Calu3 (cell line): Measurements from ENCODE around the gene APOL6. TPM values are rescaled to one million over a fixed set of nuclear protein-coding genes. Genes with fewer than 3 reads are reported as not detected.

Experiments
- BruUV-seq: library from RNA; stranded (reverse); fragments of 400-500 nt; replicated peaks from 2 replicates; lab custom pipeline; 2021; lab: Mats Ljungman, UMichigan
- CTCF ChIA-PET: fragments of 300-600 bp; sonication (Branson Sonifier 250); formaldehyde crosslinking; loops from one replicate; lab custom pipeline; 2022; ENCODE audit warnings: antibody characterized with exemption; lab: Charles Lee
- DNase-seq: peaks from one replicate; pipeline ENCODE4 v3.0.0; 2022
- H3K27ac Mint-ChIP-seq: one replicate; pipeline ENCODE4 v1.8.0; 2022; ENCODE audit warnings: mixed read lengths; ENCODE audit not compliant: unreplicated experiment
- H3K27me3 Mint-ChIP-seq: one replicate; pipeline ENCODE4 v1.8.0; 2022; ENCODE audit warnings: mixed read lengths; ENCODE audit not compliant: unreplicated experiment
- H3K36me3 Mint-ChIP-seq: one replicate; pipeline ENCODE4 v1.8.0; 2022; ENCODE audit warnings: mild to moderate bottlenecking, moderate library complexity, mixed read lengths; ENCODE audit not compliant: insufficient read depth, unreplicated experiment
- H3K4me1 Mint-ChIP-seq: one replicate; pipeline ENCODE4 v1.8.0; 2022; ENCODE audit warnings: mild to moderate bottlenecking, low read depth, mixed read lengths; ENCODE audit not compliant: unreplicated experiment
- H3K4me3 Mint-ChIP-seq: one replicate; pipeline ENCODE4 v1.8.0; 2022; ENCODE audit warnings: mild to moderate bottlenecking, low read depth, moderate library complexity, mixed read lengths; ENCODE audit not compliant: unreplicated experiment
- H3K9me3 Mint-ChIP-seq: one replicate; pipeline ENCODE4 v1.8.0; 2022; ENCODE audit warnings: low read depth, mixed read lengths; ENCODE audit not compliant: unreplicated experiment
- intact Hi-C: fragments of 100-400 bp; cut with micrococcal nuclease; formaldehyde crosslinking; loops from one replicate; pipeline ENCODE4 v1.10.0; 2022; ENCODE audit not compliant: unreplicated experiment
- total RNA-seq: library from RNA; stranded (reverse); gene quantifications from 2 replicates; pipeline ENCODE4 v1.2.3, GENCODE V29; 2022
- TF ChIP-seq, protein P1 (sequence below): fragments of 200-600 bp; IDR thresholded peaks from one replicate; pipeline ENCODE4 v1.8.0; 2022; ENCODE audit warnings: antibody characterized with exemption; ENCODE audit not compliant: unreplicated experiment

APOL6 gene
- total RNA-seq, 1 experiment from 2014 or later, result 24.0 TPM

DNA sequence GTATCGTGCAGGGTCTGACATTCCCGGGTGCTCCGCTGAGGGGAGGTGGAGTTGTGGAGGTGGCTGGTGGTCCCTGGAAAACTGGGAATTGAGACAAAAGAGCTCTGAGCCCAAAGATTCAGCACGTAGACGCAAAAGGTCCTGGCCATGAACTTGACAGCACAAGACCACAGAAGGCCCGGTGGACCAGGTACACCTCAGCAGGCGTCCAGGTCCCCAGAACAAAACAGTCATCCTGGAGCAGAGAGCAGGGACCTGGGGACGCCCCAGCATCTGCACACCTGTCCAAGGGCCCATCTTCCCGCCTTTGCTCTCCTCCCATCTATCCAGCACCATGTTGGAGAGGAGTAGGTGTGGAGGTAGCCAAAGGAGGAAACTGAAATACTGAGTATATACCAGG is 17.4 kb upstream of the APOL6 start:
- H3K9me3 Mint-ChIP-seq, result no peaks in the 10 kb centered on the region
- CTCF ChIA-PET, result interaction anchor here (1.1 to 2.0 kb wide), 6 partner anchors 10 to 108 kb away, joined by 4 to 6 read pairs (median 5); partner anchors contain the start of gene APOL6
- intact Hi-C loops, result no loop called here
- no peak for DNase-seq
- H3K27me3 Mint-ChIP-seq, result no peaks in the 10 kb centered on the region
- H3K4me1 Mint-ChIP-seq, result peaks cover 46% of the 10 kb centered on the region
- peaks cover 25% of the 10 kb centered on the region for H3K36me3 Mint-ChIP-seq
- BruUV-seq, result no TSS peak
- no peak overlapping the region for H3K4me3 Mint-ChIP-seq
- TF ChIP-seq, protein P1, sequence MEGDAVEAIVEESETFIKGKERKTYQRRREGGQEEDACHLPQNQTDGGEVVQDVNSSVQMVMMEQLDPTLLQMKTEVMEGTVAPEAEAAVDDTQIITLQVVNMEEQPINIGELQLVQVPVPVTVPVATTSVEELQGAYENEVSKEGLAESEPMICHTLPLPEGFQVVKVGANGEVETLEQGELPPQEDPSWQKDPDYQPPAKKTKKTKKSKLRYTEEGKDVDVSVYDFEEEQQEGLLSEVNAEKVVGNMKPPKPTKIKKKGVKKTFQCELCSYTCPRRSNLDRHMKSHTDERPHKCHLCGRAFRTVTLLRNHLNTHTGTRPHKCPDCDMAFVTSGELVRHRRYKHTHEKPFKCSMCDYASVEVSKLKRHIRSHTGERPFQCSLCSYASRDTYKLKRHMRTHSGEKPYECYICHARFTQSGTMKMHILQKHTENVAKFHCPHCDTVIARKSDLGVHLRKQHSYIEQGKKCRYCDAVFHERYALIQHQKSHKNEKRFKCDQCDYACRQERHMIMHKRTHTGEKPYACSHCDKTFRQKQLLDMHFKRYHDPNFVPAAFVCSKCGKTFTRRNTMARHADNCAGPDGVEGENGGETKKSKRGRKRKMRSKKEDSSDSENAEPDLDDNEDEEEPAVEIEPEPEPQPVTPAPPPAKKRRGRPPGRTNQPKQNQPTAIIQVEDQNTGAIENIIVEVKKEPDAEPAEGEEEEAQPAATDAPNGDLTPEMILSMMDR, result no peak
- H3K27ac Mint-ChIP-seq, result peak overlapping the region; percentile 94

DNA sequence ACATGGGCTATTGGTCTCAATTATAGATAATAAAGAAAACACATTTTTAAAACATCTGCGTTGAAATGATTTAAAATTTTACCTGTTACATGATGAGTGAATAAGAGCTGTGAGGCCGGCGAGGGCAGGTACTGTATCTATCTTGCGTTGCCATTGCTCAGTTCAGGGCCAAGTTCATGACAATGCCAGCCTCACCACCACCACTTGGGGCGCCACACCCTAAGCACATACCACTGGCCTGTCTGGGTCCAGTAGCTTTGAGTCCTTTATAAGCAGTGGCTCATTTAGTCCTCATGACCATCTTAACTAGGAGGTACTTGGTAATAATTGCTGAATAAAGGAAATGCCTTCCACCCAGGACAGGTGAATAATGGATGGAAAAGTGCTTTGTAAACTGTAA is 16.6 kb upstream of the APOL6 start:
- CTCF ChIA-PET, result interaction anchor here (1.0 to 1.9 kb wide), 4 partner anchors 9 to 108 kb away, joined by 3 to 5 read pairs (median 4); no protein-coding TSS in a partner anchor
- H3K4me3 Mint-ChIP-seq, result no peak overlapping the region
- BruUV-seq, result no TSS peak
- no peaks in the 10 kb centered on the region for H3K27me3 Mint-ChIP-seq
- H3K4me1 Mint-ChIP-seq, result peaks cover 39% of the 10 kb centered on the region
- H3K9me3 Mint-ChIP-seq, result no peaks in the 10 kb centered on the region
- H3K27ac Mint-ChIP-seq, result no peak overlapping the region
- intact Hi-C loops, result no loop called here
- TF ChIP-seq, protein P1, result peak; percentile 75
- peaks cover 23% of the 10 kb centered on the region for H3K36me3 Mint-ChIP-seq
- DNase-seq, result peak; percentile 71

DNA sequence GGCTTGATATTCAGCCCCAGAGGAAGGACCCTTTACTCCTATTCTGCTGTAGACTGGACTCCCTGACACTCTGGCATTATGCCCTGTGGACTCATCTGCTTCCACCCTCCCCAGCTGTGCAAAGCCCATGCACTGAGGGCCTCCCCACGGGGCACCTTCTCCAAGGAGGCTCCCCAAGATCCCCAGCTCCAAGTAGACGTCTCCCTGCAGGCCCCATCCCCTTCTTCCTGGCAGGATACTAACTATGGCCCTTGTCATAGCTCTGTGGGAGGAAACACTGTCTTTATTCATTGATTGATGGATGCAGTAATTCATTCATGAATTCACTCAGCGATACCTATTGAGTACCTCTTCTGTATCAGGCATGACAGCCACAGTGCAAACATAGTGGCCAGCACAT is 15.3 kb upstream of the APOL6 start:
- H3K9me3 Mint-ChIP-seq, result no peaks in the 10 kb centered on the region
- no peak overlapping the region for H3K4me3 Mint-ChIP-seq
- DNase-seq, result no peak
- H3K4me1 Mint-ChIP-seq, result peaks cover 27% of the 10 kb centered on the region
- intact Hi-C loops, result no loop called here
- no TSS peak for BruUV-seq
- H3K27me3 Mint-ChIP-seq, result no peaks in the 10 kb centered on the region
- CTCF ChIA-PET, result interaction anchor here (0.7 kb wide), 1 partner anchor 24 kb away, joined by 3 read pairs; no protein-coding TSS in a partner anchor
- no peak overlapping the region for H3K27ac Mint-ChIP-seq
- peaks cover 10% of the 10 kb centered on the region for H3K36me3 Mint-ChIP-seq
- TF ChIP-seq, protein P1, result no peak

DNA sequence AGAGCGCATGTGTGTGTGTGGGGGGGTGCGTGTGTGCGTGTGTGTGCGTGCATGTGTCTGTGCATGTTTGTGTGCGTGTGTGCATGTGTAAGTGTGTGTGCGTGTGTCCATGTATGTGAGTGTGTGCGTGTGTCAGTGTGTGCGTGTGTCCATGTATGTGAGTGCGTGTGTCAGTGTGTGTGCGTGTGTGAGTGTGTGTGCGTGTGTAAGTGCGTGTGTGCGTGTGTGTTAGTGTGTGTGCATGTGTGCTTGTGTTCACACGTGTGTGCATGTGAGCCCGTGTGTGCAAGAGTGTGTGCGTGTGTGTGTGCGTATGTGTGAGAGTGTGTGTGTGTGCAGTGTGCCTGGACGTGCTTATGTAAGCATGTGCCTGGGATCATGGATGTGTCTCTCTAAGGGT is 14.7 kb upstream of the APOL6 start:
- intact Hi-C loops, result no loop called here
- Mint-ChIP-seq H3K27ac (no peak overlapping the region), H3K27me3 (no peaks in the 10 kb centered on the region), H3K36me3 (peaks cover 10% of the 10 kb centered on the region), H3K4me1 (peaks cover 21% of the 10 kb centered on the region), H3K9me3 (no peaks in the 10 kb centered on the region), H3K4me3 (no peak overlapping the region)
- TF ChIP-seq, protein P1, result no peak
- DNase-seq, result no peak
- BruUV-seq, result no TSS peak
- CTCF ChIA-PET, result no interaction called here
